WTC11 (cell line): ENCODE measurements around the gene NOTO. TPM values are rescaled to one million over a fixed set of nuclear protein-coding genes. Genes with fewer than 3 reads are reported as not detected.

ENCODE experiments used
- ATF6 ChIP-seq: sonication (generic); formaldehyde crosslinking; IDR thresholded peaks from 2 replicates; pipeline ENCODE4 v1.8.1; 2023; ENCODE audit warnings: mild to moderate bottlenecking, missing genetic modification reagents
- CREM ChIP-seq: sonication (generic); formaldehyde crosslinking; IDR thresholded peaks from 2 replicates; pipeline ENCODE4 v1.8.1; 2022; ENCODE audit warnings: mild to moderate bottlenecking, missing genetic modification reagents, moderate library complexity
- ESRRA ChIP-seq: sonication (generic); formaldehyde crosslinking; IDR thresholded peaks from 2 replicates; pipeline ENCODE4 v1.8.1; 2022; ENCODE audit warnings: mild to moderate bottlenecking, missing genetic modification reagents, borderline replicate concordance
- ETV6 ChIP-seq: sonication (generic); formaldehyde crosslinking; IDR thresholded peaks from 2 replicates; pipeline ENCODE4 v1.8.1; 2022; ENCODE audit warnings: mild to moderate bottlenecking, missing genetic modification reagents
- FOXP4 ChIP-seq: sonication (generic); formaldehyde crosslinking; IDR thresholded peaks from 2 replicates; pipeline ENCODE4 v1.8.0; 2022; ENCODE audit warnings: mild to moderate bottlenecking, missing genetic modification reagents
- HMGA2 ChIP-seq: fragments of 250-450 bp; sonication (Bioruptor Pico); IDR thresholded peaks from 2 replicates; pipeline ENCODE4 v1.4.0; 2021; ENCODE audit warnings: mild to moderate bottlenecking, moderate library complexity
- HMGXB4 ChIP-seq: sonication (generic); formaldehyde crosslinking; IDR thresholded peaks from 2 replicates; pipeline ENCODE4 v1.8.1; 2023; ENCODE audit warnings: mild to moderate bottlenecking, moderate library complexity, missing genetic modification reagents
- IRF2 ChIP-seq: sonication (generic); formaldehyde crosslinking; IDR thresholded peaks from 2 replicates; pipeline ENCODE4 v1.8.0; 2022; ENCODE audit warnings: low read depth, missing genetic modification reagents, borderline replicate concordance
- JAZF1 ChIP-seq: fragments of 250-450 bp; sonication (Bioruptor Pico); IDR thresholded peaks from 2 replicates; pipeline ENCODE4 v1.9.0; 2021; ENCODE audit warnings: moderate library complexity, mild to moderate bottlenecking, inconsistent platforms
- JUN ChIP-seq: sonication (generic); formaldehyde crosslinking; IDR thresholded peaks from 2 replicates; pipeline ENCODE4 v1.8.0; 2023; ENCODE audit warnings: mild to moderate bottlenecking, missing genetic modification reagents
- NFATC4 ChIP-seq: fragments of 250-450 bp; sonication (Bioruptor Pico); IDR thresholded peaks from 2 replicates; pipeline ENCODE4 v1.9.0; 2021; ENCODE audit warnings: mild to moderate bottlenecking
- NFE2L1 ChIP-seq: sonication (generic); formaldehyde crosslinking; IDR thresholded peaks from 2 replicates; pipeline ENCODE4 v1.8.1; 2023; ENCODE audit warnings: missing genetic modification reagents
- NFYB ChIP-seq: sonication (generic); formaldehyde crosslinking; conservative IDR thresholded peaks from 2 replicates; pipeline ENCODE4 v1.8.0; 2022; ENCODE audit warnings: low read depth, missing genetic modification reagents
- NR3C1 ChIP-seq: sonication (generic); formaldehyde crosslinking; conservative IDR thresholded peaks from 2 replicates; pipeline ENCODE4 v1.8.1; 2023; ENCODE audit warnings: low read depth, mild to moderate bottlenecking, missing genetic modification reagents
- OVOL2 ChIP-seq: fragments of 250-450 bp; sonication (Bioruptor Pico); IDR thresholded peaks from 2 replicates; pipeline ENCODE4 v1.9.0; 2021; ENCODE audit warnings: mild to moderate bottlenecking, borderline replicate concordance
- SMAD4 ChIP-seq: sonication (generic); formaldehyde crosslinking; IDR thresholded peaks from 2 replicates; pipeline ENCODE4 v1.8.0; 2022; ENCODE audit warnings: mild to moderate bottlenecking, missing genetic modification reagents
- ZNF219 ChIP-seq: sonication (generic); formaldehyde crosslinking; IDR thresholded peaks from 2 replicates; pipeline ENCODE4 v1.8.0; 2023; ENCODE audit warnings: missing genetic modification reagents, mild to moderate bottlenecking, borderline replicate concordance
- ZNF416 ChIP-seq: fragments of 250-450 bp; sonication (Bioruptor Pico); IDR thresholded peaks from 2 replicates; pipeline ENCODE4 v1.9.0; 2021; ENCODE audit warnings: mild to moderate bottlenecking, inconsistent platforms
- ZNF512 ChIP-seq: sonication (generic); formaldehyde crosslinking; IDR thresholded peaks from 2 replicates; pipeline ENCODE4 v1.8.1; 2022; ENCODE audit warnings: missing genetic modification reagents, borderline replicate concordance
- total RNA-seq: library from RNA; stranded (reverse); gene quantifications from 3 replicates; pipeline ENCODE4 v1.2.3, GENCODE V29; 2021
- TF ChIP-seq, protein P1 (sequence below): sonication (generic); formaldehyde crosslinking; IDR thresholded peaks from 2 replicates; pipeline ENCODE4 v1.8.1; 2022; ENCODE audit warnings: mild to moderate bottlenecking, moderate library complexity, missing genetic modification reagents
- TF ChIP-seq, protein P2 (sequence below): fragments of 250-450 bp; sonication (Bioruptor Pico); IDR thresholded peaks from 2 replicates; pipeline ENCODE4 v1.9.0; 2021; ENCODE audit warnings: mild to moderate bottlenecking
- TF ChIP-seq, protein P3 (sequence below): sonication (generic); formaldehyde crosslinking; IDR thresholded peaks from 2 replicates; pipeline ENCODE4 v1.8.1; 2023; ENCODE audit warnings: mild to moderate bottlenecking, missing genetic modification reagents
- TF ChIP-seq, protein P4 (sequence below): sonication (generic); formaldehyde crosslinking; IDR thresholded peaks from 2 replicates; pipeline ENCODE4 v1.8.0; 2022; ENCODE audit warnings: mild to moderate bottlenecking, missing genetic modification reagents
- TF ChIP-seq, protein P5 (sequence below): sonication (generic); formaldehyde crosslinking; IDR thresholded peaks from 2 replicates; pipeline ENCODE4 v1.8.1; 2023; ENCODE audit warnings: mild to moderate bottlenecking, missing genetic modification reagents, moderate library complexity

Gene NOTO
- total RNA-seq, 1 experiment from 2014 or later = 0.15 TPM

DNA sequence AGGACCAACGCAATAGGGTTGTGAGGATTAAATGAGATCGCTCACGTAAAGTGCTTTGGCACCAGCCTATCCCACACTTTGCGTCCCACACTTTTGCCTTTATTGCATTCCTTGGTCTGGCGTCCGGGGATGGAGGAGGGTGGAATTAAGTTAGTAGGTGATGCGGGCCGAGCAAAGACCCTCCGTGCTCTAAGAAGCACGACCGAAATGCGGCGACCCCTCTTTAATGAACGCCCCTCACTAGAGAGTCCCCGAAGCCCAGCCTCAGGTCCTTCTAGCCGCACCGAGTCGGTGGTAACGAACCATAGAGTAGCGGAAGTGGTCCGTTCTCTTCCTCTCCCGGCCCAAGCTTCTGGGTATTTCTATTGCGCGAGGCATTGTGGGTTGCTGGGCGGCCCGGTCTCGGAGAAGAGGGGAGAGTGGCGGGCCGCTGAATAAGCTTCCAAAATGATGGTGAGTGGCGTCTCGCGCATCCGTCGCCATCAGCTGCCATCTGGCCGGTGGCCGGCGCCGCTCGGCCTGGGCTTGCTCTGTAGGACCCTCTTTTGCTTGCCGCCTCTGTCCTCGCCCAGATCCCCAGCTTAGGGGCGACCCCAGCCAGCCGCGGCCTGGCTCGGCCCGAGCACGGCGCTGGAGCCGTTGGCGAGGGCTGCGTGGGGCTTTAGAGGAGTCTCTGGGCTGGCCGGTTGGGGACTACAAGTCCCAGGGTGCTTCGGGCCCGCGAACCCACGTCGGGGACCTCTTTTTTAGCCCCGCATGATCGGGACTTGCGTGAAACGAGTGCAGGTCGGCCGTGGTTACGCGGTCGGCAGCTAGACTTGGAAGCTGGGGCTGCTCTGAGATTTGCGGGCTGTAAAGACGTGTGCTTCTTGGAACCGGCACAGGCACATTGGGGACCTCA lies 31.8 kb downstream of the NOTO start, which contains the start of gene CCT7 (continued):
- TF ChIP-seq, protein P1, sequence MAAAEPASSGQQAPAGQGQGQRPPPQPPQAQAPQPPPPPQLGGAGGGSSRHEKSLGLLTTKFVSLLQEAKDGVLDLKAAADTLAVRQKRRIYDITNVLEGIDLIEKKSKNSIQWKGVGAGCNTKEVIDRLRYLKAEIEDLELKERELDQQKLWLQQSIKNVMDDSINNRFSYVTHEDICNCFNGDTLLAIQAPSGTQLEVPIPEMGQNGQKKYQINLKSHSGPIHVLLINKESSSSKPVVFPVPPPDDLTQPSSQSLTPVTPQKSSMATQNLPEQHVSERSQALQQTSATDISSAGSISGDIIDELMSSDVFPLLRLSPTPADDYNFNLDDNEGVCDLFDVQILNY (CRISPR knock-in tag) = no peak
- TF ChIP-seq NFE2L1 (CRISPR knock-in tag) (no peak), JUN (no peak), ETV6 (CRISPR knock-in tag) (peak; percentile 76; the same call in 1 of the 2 replicates), NFATC4 (peak; percentile 10; the same call in 1 of the 2 replicates), ESRRA (CRISPR knock-in tag) (no peak), JAZF1 (CRISPR knock-in tag) (no peak), IRF2 (no peak), ZNF416 (CRISPR knock-in tag) (no peak), HMGXB4 (CRISPR knock-in tag) (peak; percentile 53; the same call in 1 of the 2 replicates), ATF6 (CRISPR knock-in tag) (no peak), SMAD4 (CRISPR knock-in tag) (no peak), CREM (no peak; the same call in 1 of the 2 replicates), ZNF512 (CRISPR knock-in tag) (no peak), OVOL2 (no peak), FOXP4 (CRISPR knock-in tag) (no peak), ZNF219 (no peak), NR3C1 (CRISPR knock-in tag) (no peak), NFYB (CRISPR knock-in tag) (no peak), HMGA2 (no peak)
- TF ChIP-seq, protein P2, sequence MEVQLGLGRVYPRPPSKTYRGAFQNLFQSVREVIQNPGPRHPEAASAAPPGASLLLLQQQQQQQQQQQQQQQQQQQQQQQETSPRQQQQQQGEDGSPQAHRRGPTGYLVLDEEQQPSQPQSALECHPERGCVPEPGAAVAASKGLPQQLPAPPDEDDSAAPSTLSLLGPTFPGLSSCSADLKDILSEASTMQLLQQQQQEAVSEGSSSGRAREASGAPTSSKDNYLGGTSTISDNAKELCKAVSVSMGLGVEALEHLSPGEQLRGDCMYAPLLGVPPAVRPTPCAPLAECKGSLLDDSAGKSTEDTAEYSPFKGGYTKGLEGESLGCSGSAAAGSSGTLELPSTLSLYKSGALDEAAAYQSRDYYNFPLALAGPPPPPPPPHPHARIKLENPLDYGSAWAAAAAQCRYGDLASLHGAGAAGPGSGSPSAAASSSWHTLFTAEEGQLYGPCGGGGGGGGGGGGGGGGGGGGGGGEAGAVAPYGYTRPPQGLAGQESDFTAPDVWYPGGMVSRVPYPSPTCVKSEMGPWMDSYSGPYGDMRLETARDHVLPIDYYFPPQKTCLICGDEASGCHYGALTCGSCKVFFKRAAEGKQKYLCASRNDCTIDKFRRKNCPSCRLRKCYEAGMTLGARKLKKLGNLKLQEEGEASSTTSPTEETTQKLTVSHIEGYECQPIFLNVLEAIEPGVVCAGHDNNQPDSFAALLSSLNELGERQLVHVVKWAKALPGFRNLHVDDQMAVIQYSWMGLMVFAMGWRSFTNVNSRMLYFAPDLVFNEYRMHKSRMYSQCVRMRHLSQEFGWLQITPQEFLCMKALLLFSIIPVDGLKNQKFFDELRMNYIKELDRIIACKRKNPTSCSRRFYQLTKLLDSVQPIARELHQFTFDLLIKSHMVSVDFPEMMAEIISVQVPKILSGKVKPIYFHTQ (CRISPR knock-in tag) = 0 out of 2 replicates have a peak, but pooled peaks have one; percentile 28
- TF ChIP-seq, protein P3, sequence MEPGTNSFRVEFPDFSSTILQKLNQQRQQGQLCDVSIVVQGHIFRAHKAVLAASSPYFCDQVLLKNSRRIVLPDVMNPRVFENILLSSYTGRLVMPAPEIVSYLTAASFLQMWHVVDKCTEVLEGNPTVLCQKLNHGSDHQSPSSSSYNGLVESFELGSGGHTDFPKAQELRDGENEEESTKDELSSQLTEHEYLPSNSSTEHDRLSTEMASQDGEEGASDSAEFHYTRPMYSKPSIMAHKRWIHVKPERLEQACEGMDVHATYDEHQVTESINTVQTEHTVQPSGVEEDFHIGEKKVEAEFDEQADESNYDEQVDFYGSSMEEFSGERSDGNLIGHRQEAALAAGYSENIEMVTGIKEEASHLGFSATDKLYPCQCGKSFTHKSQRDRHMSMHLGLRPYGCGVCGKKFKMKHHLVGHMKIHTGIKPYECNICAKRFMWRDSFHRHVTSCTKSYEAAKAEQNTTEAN (CRISPR knock-in tag) = peak; percentile 20
- TF ChIP-seq, protein P4, sequence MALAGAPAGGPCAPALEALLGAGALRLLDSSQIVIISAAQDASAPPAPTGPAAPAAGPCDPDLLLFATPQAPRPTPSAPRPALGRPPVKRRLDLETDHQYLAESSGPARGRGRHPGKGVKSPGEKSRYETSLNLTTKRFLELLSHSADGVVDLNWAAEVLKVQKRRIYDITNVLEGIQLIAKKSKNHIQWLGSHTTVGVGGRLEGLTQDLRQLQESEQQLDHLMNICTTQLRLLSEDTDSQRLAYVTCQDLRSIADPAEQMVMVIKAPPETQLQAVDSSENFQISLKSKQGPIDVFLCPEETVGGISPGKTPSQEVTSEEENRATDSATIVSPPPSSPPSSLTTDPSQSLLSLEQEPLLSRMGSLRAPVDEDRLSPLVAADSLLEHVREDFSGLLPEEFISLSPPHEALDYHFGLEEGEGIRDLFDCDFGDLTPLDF (CRISPR knock-in tag) = no peak
- TF ChIP-seq, protein P5, sequence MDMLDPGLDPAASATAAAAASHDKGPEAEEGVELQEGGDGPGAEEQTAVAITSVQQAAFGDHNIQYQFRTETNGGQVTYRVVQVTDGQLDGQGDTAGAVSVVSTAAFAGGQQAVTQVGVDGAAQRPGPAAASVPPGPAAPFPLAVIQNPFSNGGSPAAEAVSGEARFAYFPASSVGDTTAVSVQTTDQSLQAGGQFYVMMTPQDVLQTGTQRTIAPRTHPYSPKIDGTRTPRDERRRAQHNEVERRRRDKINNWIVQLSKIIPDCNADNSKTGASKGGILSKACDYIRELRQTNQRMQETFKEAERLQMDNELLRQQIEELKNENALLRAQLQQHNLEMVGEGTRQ (CRISPR knock-in tag) = no peak
